Stimulated activated memory B cell treated with anti-CD40 and anti-IgM and Interleukin-4, amounts not matched to agents 10 μg/mL and 1 μg/mL and 100 μg/mL, for 72 hours (primary cell): ENCODE data around the gene ATMIN.

ENCODE experiments used
- ATAC-seq: fragments of 150-1000 bp; cut with Tn5 transposase; 2 replicates; pipeline ENCODE4 v1.10.0; 2021
- H3K27ac Mint-ChIP-seq: one replicate; pipeline ENCODE4 v1.8.0; 2022; ENCODE audit warnings: mild to moderate bottlenecking, mixed read lengths
- H3K27me3 Mint-ChIP-seq: one replicate; pipeline ENCODE4 v1.8.0; 2022; ENCODE audit warnings: mixed read lengths
- H3K36me3 Mint-ChIP-seq: one replicate; pipeline ENCODE4 v1.8.0; 2022; ENCODE audit warnings: mixed read lengths
- H3K4me1 Mint-ChIP-seq: one replicate; pipeline ENCODE4 v1.8.0; 2022; ENCODE audit warnings: mixed read lengths
- H3K4me3 Mint-ChIP-seq: one replicate; pipeline ENCODE4 v1.8.0; 2022; ENCODE audit warnings: mild to moderate bottlenecking, moderate library complexity, mixed read lengths
- H3K9me3 Mint-ChIP-seq: one replicate; pipeline ENCODE4 v1.8.0; 2022; ENCODE audit warnings: mixed read lengths

ATMIN gene

GRCh38 chr16:81035975-81036750, 521 bp downstream of the ATMIN start:
- ATAC-seq = peak; percentile 84

DNA sequence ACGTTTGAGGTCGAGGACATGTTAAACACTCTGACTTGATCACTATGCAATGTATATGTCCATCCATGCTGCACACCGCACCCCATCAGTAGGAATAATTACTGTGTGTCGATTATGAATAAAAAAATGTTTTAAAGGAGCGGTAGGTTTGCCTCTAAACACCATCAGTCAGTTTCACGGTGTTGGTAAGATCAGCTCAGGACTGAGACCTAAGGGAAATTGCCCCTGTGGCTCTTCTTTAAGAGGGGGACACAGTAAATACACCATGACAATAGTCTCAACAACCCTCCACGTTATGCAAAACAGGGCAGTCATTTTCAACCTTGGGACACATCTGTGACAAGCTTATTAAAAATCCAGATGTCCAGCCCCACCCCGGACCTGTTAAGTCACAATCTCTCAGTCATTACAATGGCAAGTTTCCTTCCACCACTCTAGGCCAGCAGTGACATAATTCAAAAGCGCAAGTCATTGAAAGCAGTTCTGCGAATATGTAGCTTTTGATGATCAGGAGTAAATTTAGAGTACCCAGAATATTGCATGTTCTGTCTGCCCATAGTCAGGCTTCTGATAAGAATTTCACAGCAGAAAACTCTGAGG, 1.2 kb downstream of the ATMIN start:
- peaks cover 25% of the 10 kb centered on the region for H3K4me1 Mint-ChIP-seq
- H3K27ac Mint-ChIP-seq = no peak overlapping the region
- no peaks in the 10 kb centered on the region for H3K27me3 Mint-ChIP-seq
- ATAC-seq = no peak
- H3K4me3 Mint-ChIP-seq = peak overlapping the region; percentile 76
- no peaks in the 10 kb centered on the region for H3K9me3 Mint-ChIP-seq
- peaks cover 17% of the 10 kb centered on the region for H3K36me3 Mint-ChIP-seq

More at GRCh38 chr16:81035975-81036750, 521 bp downstream of the ATMIN start:
- peaks cover 18% of the 10 kb centered on the region for H3K36me3 Mint-ChIP-seq
- no peak overlapping the region for H3K27ac Mint-ChIP-seq
- H3K4me3 Mint-ChIP-seq = peak overlapping the region; percentile 76
- no peaks in the 10 kb centered on the region for H3K9me3 Mint-ChIP-seq
- H3K4me1 Mint-ChIP-seq = peaks cover 25% of the 10 kb centered on the region
- no peaks in the 10 kb centered on the region for H3K27me3 Mint-ChIP-seq

DNA sequence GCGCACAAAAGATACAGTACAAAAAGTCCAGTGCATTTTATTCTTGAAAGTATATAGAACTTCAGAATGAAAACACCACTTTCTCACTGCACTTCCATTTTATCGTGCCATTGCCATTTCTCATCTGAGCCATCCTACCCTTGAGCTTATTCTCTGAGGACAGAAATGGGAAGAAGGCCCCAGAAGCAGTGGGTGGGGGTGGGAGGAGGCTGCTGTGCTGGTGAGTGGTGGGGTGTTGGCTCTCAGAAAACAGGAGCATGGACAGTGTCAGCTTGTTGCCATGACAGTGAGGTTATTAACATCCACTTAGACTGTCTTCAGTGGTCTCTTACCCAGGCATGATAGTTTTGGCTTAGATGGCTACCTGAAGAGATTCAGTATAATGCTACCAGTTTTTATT, 4.5 kb downstream of the ATMIN start:
- Mint-ChIP-seq H3K9me3 (no peaks in the 10 kb centered on the region), H3K4me1 (peaks cover 25% of the 10 kb centered on the region), H3K27ac (no peak overlapping the region), H3K27me3 (no peaks in the 10 kb centered on the region), H3K4me3 (no peak overlapping the region), H3K36me3 (peaks cover 41% of the 10 kb centered on the region)
- ATAC-seq = no peak

- Mint-ChIP-seq H3K9me3 (no peaks in the 10 kb centered on the region), H3K27me3 (no peaks in the 10 kb centered on the region), H3K4me3 (no peak overlapping the region), H3K4me1 (peaks cover 25% of the 10 kb centered on the region), H3K27ac (no peak overlapping the region), H3K36me3 (peaks cover 47% of the 10 kb centered on the region)
- no peak for ATAC-seq
Observed at GRCh38 chr16:81040842-81041241, 5.2 kb downstream of the ATMIN start.

DNA sequence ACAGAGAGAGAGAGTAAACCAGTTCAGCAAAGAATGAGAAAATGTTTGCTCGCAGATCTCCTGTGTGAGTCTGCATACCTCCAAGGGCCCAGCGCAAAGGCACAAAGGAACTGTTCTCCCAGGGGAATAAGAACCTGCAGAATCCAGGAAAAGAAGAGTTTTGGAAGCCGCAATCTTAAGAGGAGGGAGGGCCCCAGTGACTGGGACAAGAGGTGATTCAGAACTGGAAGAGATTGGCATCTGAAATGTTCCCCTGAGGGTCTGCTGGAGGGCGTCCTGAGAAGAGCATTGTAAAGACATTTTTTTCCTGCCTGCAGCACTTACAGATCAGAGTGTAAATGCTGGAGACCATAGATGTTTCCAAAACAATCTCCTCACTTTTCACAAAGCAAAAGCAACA, 6.1 kb downstream of the ATMIN start:
- ATAC-seq = no peak
- H3K4me1 Mint-ChIP-seq = peaks cover 22% of the 10 kb centered on the region
- no peak overlapping the region for H3K4me3 Mint-ChIP-seq
- no peaks in the 10 kb centered on the region for H3K27me3 Mint-ChIP-seq
- no peaks in the 10 kb centered on the region for H3K9me3 Mint-ChIP-seq
- no peak overlapping the region for H3K27ac Mint-ChIP-seq
- H3K36me3 Mint-ChIP-seq = peaks cover 47% of the 10 kb centered on the region

DNA sequence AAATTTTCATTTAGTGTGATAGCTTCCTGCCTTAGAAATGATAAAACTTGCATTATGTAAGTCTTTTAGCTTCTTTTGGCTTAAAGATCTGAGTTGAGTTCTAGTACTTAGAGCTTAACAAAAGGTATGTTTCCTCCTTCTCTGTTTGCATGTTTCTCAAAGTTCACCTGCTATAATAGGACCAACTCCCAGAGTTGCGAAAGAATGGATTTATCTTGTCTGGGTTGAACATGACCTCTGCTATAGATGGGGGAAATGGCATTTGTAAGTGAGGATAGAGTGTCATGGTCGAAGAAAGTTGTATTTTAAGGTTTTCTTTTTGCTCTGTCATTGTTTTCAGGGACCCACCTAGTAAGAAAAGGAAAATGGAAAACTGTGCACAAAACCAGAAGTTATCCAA, 7.2 kb downstream of the ATMIN start:
- no peak overlapping the region for H3K4me3 Mint-ChIP-seq
- no peak overlapping the region for H3K27ac Mint-ChIP-seq
- no peaks in the 10 kb centered on the region for H3K9me3 Mint-ChIP-seq
- H3K4me1 Mint-ChIP-seq = peaks cover 11% of the 10 kb centered on the region
- ATAC-seq = no peak
- peaks cover 47% of the 10 kb centered on the region for H3K36me3 Mint-ChIP-seq
- no peaks in the 10 kb centered on the region for H3K27me3 Mint-ChIP-seq

GRCh38 chr16:81053761-81054160, 18.1 kb downstream of the ATMIN start:
- H3K4me3 Mint-ChIP-seq = no peak overlapping the region
- H3K9me3 Mint-ChIP-seq = peaks cover 12% of the 10 kb centered on the region
- H3K27ac Mint-ChIP-seq = no peak overlapping the region
- ATAC-seq = no peak
- H3K36me3 Mint-ChIP-seq = peaks cover 6% of the 10 kb centered on the region
- peaks cover 6% of the 10 kb centered on the region for H3K4me1 Mint-ChIP-seq
- H3K27me3 Mint-ChIP-seq = no peaks in the 10 kb centered on the region

- ATAC-seq = no peak
- Mint-ChIP-seq H3K4me1 (no peaks in the 10 kb centered on the region), H3K9me3 (no peaks in the 10 kb centered on the region), H3K36me3 (no peaks in the 10 kb centered on the region), H3K27ac (no peak overlapping the region), H3K27me3 (no peaks in the 10 kb centered on the region), H3K4me3 (no peak overlapping the region)
Observed at GRCh38 chr16:81060576-81061306, 25.1 kb downstream of the ATMIN start.

- no peaks in the 10 kb centered on the region for H3K4me1 Mint-ChIP-seq
- no peak overlapping the region for H3K27ac Mint-ChIP-seq
- no peaks in the 10 kb centered on the region for H3K9me3 Mint-ChIP-seq
- no peak for ATAC-seq
- H3K4me3 Mint-ChIP-seq = no peak overlapping the region
- no peaks in the 10 kb centered on the region for H3K36me3 Mint-ChIP-seq
- no peaks in the 10 kb centered on the region for H3K27me3 Mint-ChIP-seq
Observed at GRCh38 chr16:81061307-81061640, 25.6 kb downstream of the ATMIN start.

GRCh38 chr16:81061871-81062608, 26.4 kb downstream of the ATMIN start:
- H3K9me3 Mint-ChIP-seq = no peaks in the 10 kb centered on the region
- no peaks in the 10 kb centered on the region for H3K27me3 Mint-ChIP-seq
- no peaks in the 10 kb centered on the region for H3K4me1 Mint-ChIP-seq
- H3K36me3 Mint-ChIP-seq = no peaks in the 10 kb centered on the region
- no peak overlapping the region for H3K27ac Mint-ChIP-seq
- no peak for ATAC-seq
- no peak overlapping the region for H3K4me3 Mint-ChIP-seq

DNA sequence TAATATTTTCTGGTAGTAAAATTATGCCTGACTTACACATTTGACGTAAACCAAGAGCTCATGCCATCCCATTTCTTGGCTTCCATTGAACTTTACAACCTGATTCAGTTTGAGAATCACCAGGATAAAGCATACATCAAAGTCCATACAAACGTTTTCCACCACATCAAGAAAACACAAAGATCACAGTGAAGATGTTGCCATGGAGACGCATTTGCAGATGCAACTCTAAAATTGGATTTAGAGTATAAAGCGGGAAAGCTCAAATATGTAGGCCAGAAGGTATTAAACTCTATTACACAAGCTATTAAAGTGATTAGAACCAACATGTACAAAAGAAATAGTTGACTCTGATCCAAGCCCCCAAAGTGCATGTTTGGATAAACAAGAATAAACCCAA, 31.0 kb downstream of the ATMIN start:
- Mint-ChIP-seq H3K27me3 (no peaks in the 10 kb centered on the region), H3K27ac (no peak overlapping the region), H3K36me3 (no peaks in the 10 kb centered on the region), H3K4me3 (no peak overlapping the region), H3K9me3 (no peaks in the 10 kb centered on the region), H3K4me1 (no peaks in the 10 kb centered on the region)
- no peak for ATAC-seq

GRCh38 chr16:81067166-81067565, 31.5 kb downstream of the ATMIN start:
- Mint-ChIP-seq H3K4me3 (no peak overlapping the region), H3K27me3 (no peaks in the 10 kb centered on the region), H3K36me3 (no peaks in the 10 kb centered on the region), H3K4me1 (no peaks in the 10 kb centered on the region), H3K27ac (no peak overlapping the region), H3K9me3 (no peaks in the 10 kb centered on the region)
- no peak for ATAC-seq

GRCh38 chr16:81069063-81069462, 33.4 kb downstream of the ATMIN start:
- no peak overlapping the region for H3K4me3 Mint-ChIP-seq
- no peaks in the 10 kb centered on the region for H3K27me3 Mint-ChIP-seq
- H3K4me1 Mint-ChIP-seq = no peaks in the 10 kb centered on the region
- H3K36me3 Mint-ChIP-seq = no peaks in the 10 kb centered on the region
- H3K27ac Mint-ChIP-seq = no peak overlapping the region
- H3K9me3 Mint-ChIP-seq = no peaks in the 10 kb centered on the region
- no peak for ATAC-seq

DNA sequence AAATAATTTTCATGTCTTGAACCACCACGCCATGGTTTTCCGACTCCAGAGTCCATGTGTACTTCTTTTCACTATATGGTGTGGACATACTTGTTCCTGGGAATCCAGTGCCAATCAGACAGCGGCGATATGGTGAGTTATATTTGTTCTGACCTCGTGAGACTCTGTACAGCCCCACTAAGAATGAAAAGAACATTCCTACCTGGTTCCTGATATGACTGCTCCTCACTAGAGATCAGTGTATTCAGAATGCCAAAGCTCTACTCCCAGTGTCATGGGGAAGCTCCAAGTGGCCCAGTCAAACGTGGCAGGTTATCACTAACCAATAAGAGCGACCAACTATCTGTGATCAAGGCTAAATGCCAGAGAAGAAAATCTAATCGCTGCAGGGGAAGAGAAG, 35.3 kb downstream of the ATMIN start:
- H3K27ac Mint-ChIP-seq = no peak overlapping the region

GRCh38 chr16:81071805-81072204, 36.2 kb downstream of the ATMIN start:
- Mint-ChIP-seq H3K4me1 (no peaks in the 10 kb centered on the region), H3K9me3 (no peaks in the 10 kb centered on the region), H3K27ac (no peak overlapping the region), H3K27me3 (no peaks in the 10 kb centered on the region), H3K4me3 (no peak overlapping the region), H3K36me3 (no peaks in the 10 kb centered on the region)
- no peak for ATAC-seq

More for the DNA sequence above, 35.3 kb downstream of the ATMIN start:
- Mint-ChIP-seq H3K36me3 (no peaks in the 10 kb centered on the region), H3K9me3 (no peaks in the 10 kb centered on the region), H3K4me3 (no peak overlapping the region), H3K27me3 (no peaks in the 10 kb centered on the region), H3K4me1 (no peaks in the 10 kb centered on the region)
- ATAC-seq = no peak
